ENCODE results near the gene IL19. TPM values are rescaled to one million over a fixed set of nuclear protein-coding genes. Genes with fewer than 3 reads are reported as not detected.

Gene IL19
- total and polyA plus RNA-seq, 9 of the 15 experiments (the other 6 are each of a cell fraction or from before 2014, with no cell fraction given): not detected

GRCh38 chr1:206732992-206733391 is 37.6 kb upstream of the IL19 start:
- peaks cover 10 to 15% of the 10 kb centered on the region in 2 experiments for H3K4me1 ChIP-seq (replicated peaks in 1 of 2; ENCODE audit: control insufficient read depth in 2 of 2, insufficient read depth in 2 of 2, low read length in 2 of 2)
- H3K4me2 ChIP-seq (ENCODE audit: insufficient read depth, low read length): no peak overlapping the region
- DNase-seq (ENCODE audit: extremely low read depth in 1 of 4, low spot score in 3 of 4): no peak
- peaks cover 32% of the 10 kb centered on the region for H4K20me1 ChIP-seq (replicated peaks; ENCODE audit: control insufficient read depth, insufficient read depth, low read length)
- peaks cover 16% of the 10 kb centered on the region for H3K9me1 ChIP-seq (ENCODE audit: control insufficient read depth, insufficient read depth, low read length)
- POLR2A ChIA-PET: interaction anchor here (0.9 kb wide), 1 partner anchor 115 kb away, joined by 5 read pairs; no protein-coding TSS in a partner anchor
- peak; percentile 42; the same call in 1 of the 2 replicates for TF ChIP-seq SUPT5H (IDR thresholded peaks at IDR 0.05)
- TF ChIP-seq SPI1 (IDR thresholded peaks at IDR 0.05; ENCODE audit: borderline replicate concordance, low read depth, low read length): peak; percentile 45; the same call in 1 of the 2 replicates
- TF ChIP-seq MAZ (CRISPR knock-in tag; conservative IDR thresholded peaks at IDR 0.05 in 1 of 2, IDR thresholded peaks at IDR 0.05 in 1 of 2): no peak
- in situ Hi-C loops (cut with MboI): no loop called here
- H3K27ac ChIP-seq (ENCODE audit: extremely low read depth, low read depth, low read length): no peak overlapping the region
- no peak for FAIRE-seq
- no peak overlapping the region for H3K9ac ChIP-seq (ENCODE audit: insufficient read depth in 1 of 2, low read depth in 2 of 2, low read length in 2 of 2)
- no peak for ATAC-seq
- no peak overlapping the region for H3K4me3 ChIP-seq
- peaks cover 3% of the 10 kb centered on the region; the same call in 1 of the 3 replicates for H3K79me2 ChIP-seq (ENCODE audit: control insufficient read depth, insufficient read depth, low read length)
- no peaks in the 10 kb centered on the region; a peak in 1 of 5 replicates for H3K27me3 ChIP-seq (ENCODE audit: control insufficient read depth in 2 of 2, insufficient read depth in 2 of 2, low read length in 2 of 2)
- CTCF ChIA-PET (ENCODE audit: low intra/inter-chr PET ratio): interaction anchor here (0.6 to 0.8 kb wide), 2 partner anchors 10 to 98 kb away, joined by 3 read pairs; partner anchors contain the start of gene DYRK3
- WGBS (ENCODE audit: insufficient coverage, low coverage, missing lambda C conversion rate): 90% methylated on average over 11 of the region's 11 CpGs
- H3K36me3 ChIP-seq (ENCODE audit: control insufficient read depth, insufficient read depth, low read length): peaks cover 58% of the 10 kb centered on the region
- intact Hi-C loops (cut with micrococcal nuclease): loop anchor here (10.0 kb wide), 1 partner anchor 238 kb away; no protein-coding TSS in a partner anchor
- H3K9me3 ChIP-seq (replicated peaks; ENCODE audit: control insufficient read depth, insufficient read depth, low read depth, low read length): no peaks in the 10 kb centered on the region
- TSS peak; percentile 22 for BruUV-seq (replicated peaks)
- H2AFZ ChIP-seq (ENCODE audit: low read depth, low read length): no peak overlapping the region

GRCh38 chr1:206734499-206735142 is 36.0 kb upstream of the IL19 start:
- ChIA-PET POLR2A (interaction anchor here (0.6 to 1.8 kb wide), 11 partner anchors 8 to 178 kb away, joined by 3 to 10 read pairs (median 4); no protein-coding TSS in a partner anchor), CTCF (ENCODE audit: low intra/inter-chr PET ratio) (interaction anchor here (0.6 to 3.2 kb wide), 4 partner anchors 74 to 1466 kb away, joined by 3 to 27 read pairs (median 6); no protein-coding TSS in a partner anchor)
- Histone ChIP-seq H3K27me3 (ENCODE audit: control insufficient read depth in 2 of 2, insufficient read depth in 2 of 2, low read length in 2 of 2) (no peaks in the 10 kb centered on the region; a peak in 1 of 5 replicates), H3K4me2 (ENCODE audit: insufficient read depth, low read length) (no peak overlapping the region), H3K9ac (ENCODE audit: insufficient read depth in 1 of 2, low read depth in 2 of 2, low read length in 2 of 2) (no peak overlapping the region), H3K4me1 (replicated peaks in 1 of 2; ENCODE audit: control insufficient read depth in 2 of 2, insufficient read depth in 2 of 2, low read length in 2 of 2) (peaks cover 10 to 17% of the 10 kb centered on the region in 2 experiments), H3K9me3 (replicated peaks; ENCODE audit: control insufficient read depth, insufficient read depth, low read depth, low read length) (no peaks in the 10 kb centered on the region), H3K79me2 (ENCODE audit: control insufficient read depth, insufficient read depth, low read length) (no peaks in the 10 kb centered on the region), H2AFZ (ENCODE audit: low read depth, low read length) (no peak overlapping the region), H4K20me1 (replicated peaks; ENCODE audit: control insufficient read depth, insufficient read depth, low read length) (peaks cover 36% of the 10 kb centered on the region), H3K4me3 (no peak overlapping the region), H3K9me1 (ENCODE audit: control insufficient read depth, insufficient read depth, low read length) (peaks cover 16% of the 10 kb centered on the region), H3K36me3 (ENCODE audit: control insufficient read depth, insufficient read depth, low read length) (peaks cover 46% of the 10 kb centered on the region), H3K27ac (ENCODE audit: extremely low read depth, low read depth, low read length) (no peak overlapping the region)
- in situ Hi-C loops (cut with MboI) (loop anchor here (5.0 kb wide), 3 partner anchors 68 to 248 kb away; no protein-coding TSS in a partner anchor), intact Hi-C loops (cut with micrococcal nuclease) (loop anchor here (1.0 to 10.0 kb wide), 6 partner anchors 74 to 763 kb away; partner anchors contain the start of genes CR1 and DYRK3)
- FAIRE-seq (peak; percentile 78), DNase-seq (ENCODE audit: extremely low read depth in 1 of 4, low spot score in 3 of 4) (peak; percentile 72 to 79 (median 76)), ATAC-seq (peak; percentile 84)
- WGBS (ENCODE audit: insufficient coverage, low coverage, missing lambda C conversion rate): 52% methylated on average over 9 of the region's 9 CpGs
- BruUV-seq (replicated peaks): no TSS peak
- TF ChIP-seq KDM4B (IDR thresholded peaks at IDR 0.05; ENCODE audit: borderline replicate concordance in 2 of 2, low read depth in 1 of 2) (no peak), PCBP2 (IDR thresholded peaks at IDR 0.05; ENCODE audit: low read depth, low read length, poor library complexity, severe bottlenecking) (no peak), CBFA2T2 (conservative IDR thresholded peaks at IDR 0.05) (no peak), ZNF449 (CRISPR knock-in tag; IDR thresholded peaks at IDR 0.05) (no peak), SREBF1 (IDR thresholded peaks at IDR 0.05; ENCODE audit: borderline replicate concordance, low read depth, low read length) (no peak), BRF1 (IDR thresholded peaks at IDR 0.05; ENCODE audit: borderline replicate concordance, extremely low read depth, insufficient read length) (no peak)
- TF ChIP-seq, protein P1, sequence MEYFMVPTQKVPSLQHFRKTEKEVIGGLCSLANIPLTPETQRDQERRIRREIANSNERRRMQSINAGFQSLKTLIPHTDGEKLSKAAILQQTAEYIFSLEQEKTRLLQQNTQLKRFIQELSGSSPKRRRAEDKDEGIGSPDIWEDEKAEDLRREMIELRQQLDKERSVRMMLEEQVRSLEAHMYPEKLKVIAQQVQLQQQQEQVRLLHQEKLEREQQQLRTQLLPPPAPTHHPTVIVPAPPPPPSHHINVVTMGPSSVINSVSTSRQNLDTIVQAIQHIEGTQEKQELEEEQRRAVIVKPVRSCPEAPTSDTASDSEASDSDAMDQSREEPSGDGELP (CRISPR knock-in tag; IDR thresholded peaks at IDR 0.05; ENCODE audit: borderline replicate concordance): peak; percentile 23; the same call in 1 of the 2 replicates

Data from K562 (cell line).